M059J (cell line): Measurements from ENCODE around the gene MT2A. TPM values are rescaled to one million over a fixed set of nuclear protein-coding genes. Genes with fewer than 3 reads are reported as not detected.

Experiments used
- DNase-seq: peaks from one replicate; pipeline ENCODE4 v3.0.0-alpha.2; 2012; ENCODE audit warnings: low read depth
- total RNA-seq: library from RNA; depleted of rRNA; stranded (reverse); fragments of >200 nt; shearing (Covaris generic); gene quantifications from 2 replicates; pipeline ENCODE4 v1.2.3, GENCODE V29; 2014

Gene MT2A
- total RNA-seq, 1 experiment from 2014 or later = 535 TPM

DNA sequence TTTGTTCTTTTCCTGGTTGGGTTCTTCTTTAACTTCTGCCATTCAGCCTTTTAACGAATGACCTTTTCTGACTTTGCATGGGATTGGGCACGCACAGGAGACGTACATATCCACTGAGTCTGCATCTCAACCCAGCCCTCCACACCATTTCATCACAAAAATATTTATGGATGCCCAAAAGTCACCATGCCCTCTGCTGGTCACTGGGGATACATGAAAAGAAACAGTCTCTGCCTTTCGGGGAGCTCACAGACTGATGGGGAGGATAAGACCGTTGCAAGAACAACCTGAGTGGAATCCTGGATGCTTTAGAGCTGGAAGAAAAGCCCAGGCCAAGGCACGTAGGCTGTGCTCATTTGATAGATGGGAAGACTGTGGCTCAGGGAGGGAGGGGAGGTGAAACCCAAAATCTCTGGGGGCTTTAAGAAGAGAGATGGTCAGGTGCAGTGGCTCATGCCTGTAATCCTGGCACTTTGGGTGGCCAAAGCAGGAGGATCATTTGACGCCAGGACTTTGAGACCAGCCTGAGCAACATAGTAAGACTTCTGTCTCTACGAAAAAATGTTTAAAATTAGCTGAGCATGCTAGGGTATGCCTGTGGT is 7.9 kb upstream of the MT2A start:
- peak; percentile 72 for DNase-seq

- no peak for DNase-seq
Observed at GRCh38 chr16:56601325-56601724, 7.1 kb upstream of the MT2A start.

DNA sequence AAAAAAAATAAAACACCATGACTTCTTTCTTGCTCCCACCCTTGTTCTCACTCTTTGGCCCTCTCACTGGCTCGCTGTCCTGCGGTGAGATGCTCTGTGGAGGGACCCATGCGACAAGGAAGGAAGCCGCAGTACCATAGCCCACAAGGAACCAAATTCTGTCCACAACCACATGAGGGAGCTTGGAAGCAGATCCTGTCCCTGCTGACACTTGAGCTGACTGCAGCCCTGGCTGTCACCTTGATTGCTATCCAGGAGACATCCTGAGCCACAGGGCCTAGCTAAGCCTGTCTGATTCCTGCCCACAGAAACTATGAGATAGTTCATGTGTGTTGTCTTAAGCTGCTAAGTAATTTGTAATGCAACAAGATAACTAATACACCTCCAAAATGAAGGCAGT is 4.8 kb upstream of the MT2A start:
- DNase-seq = peak; percentile 75

DNA sequence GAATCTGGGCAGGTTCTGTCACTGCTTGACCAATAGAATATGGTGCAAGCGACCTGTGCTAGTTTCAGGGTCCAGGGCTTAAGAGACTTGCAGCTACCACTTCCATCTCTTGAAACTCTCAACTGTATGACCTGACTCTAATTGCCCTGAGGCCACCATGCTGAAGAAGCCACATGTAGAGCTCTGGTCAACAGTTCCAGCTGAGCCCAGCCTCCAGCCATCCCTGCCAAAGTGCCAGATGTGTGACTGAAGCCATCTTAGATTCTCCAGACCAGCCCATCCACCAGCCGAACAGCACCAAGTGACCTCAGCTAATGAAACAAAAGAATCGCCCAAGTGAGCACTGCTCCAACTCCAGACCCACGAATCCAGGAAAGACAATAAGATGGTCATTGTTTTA is 3.4 kb upstream of the MT2A start:
- peak; percentile 54 for DNase-seq

GRCh38 chr16:56605475-56605874 is 2.9 kb upstream of the MT2A start:
- DNase-seq = no peak

GRCh38 chr16:56606071-56606475 is 2.3 kb upstream of the MT2A start:
- DNase-seq = peak; percentile 94

DNA sequence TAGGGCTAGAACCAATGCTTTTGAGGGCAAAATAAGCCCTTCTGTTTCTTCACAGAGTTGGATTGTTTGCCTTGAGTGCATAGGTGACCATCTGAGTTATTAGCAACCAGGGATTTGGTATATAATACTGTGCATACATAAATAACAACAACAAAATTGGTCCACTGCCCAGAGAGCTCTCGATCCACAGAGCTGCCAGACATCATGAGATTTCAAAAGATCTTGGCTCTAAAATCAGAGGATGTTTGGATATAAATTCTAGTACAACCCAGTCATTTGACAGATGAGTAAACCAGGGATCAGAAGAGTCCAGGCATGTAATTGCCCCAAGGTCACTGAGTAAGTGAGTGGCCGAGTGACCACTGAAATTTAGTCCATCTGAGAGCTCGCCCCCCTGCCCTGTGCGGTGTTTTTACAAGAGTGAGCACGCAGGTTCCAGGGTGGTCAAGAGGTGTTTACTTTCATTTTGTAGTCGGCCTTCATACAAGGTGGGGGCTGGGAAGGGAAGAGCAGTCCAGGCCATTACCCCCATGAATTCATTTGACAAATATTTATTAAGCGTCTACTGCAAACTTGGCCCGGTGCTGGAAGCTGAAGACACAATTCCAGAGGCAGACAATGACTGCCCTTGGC is 1.8 kb upstream of the MT2A start:
- DNase-seq = peak; percentile 99

DNA sequence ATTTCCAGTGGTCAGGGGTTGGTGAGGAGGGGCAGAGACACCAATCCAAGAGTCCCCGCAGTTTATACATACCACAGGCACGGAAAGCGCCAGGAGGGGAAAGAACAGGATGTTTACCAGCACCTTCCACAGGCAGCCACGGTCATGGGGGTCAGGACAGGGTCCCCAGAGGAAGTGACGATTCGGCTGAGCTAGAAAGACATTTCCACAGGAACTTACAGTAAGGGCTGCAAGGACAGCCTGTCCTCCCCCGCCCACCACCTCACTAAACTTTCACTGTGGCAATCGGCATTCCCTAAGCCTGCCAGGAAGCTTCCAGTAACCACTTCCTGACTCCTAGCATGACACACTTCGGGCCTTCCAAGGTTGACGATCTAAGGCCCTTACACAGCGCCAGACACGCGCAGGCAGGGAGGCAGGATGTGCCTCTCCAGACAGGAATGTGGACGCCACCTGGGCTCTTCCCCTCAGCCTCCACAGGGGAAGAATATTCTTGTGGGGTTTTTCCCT is 1.2 kb upstream of the MT2A start:
- DNase-seq = peak; percentile 100

GRCh38 chr16:56607675-56608042 is 725 bp upstream of the MT2A start:
- no peak for DNase-seq

- DNase-seq = peak; percentile 53
Observed at GRCh38 chr16:56608876-56609462, 585 bp downstream of the MT2A start.

DNA sequence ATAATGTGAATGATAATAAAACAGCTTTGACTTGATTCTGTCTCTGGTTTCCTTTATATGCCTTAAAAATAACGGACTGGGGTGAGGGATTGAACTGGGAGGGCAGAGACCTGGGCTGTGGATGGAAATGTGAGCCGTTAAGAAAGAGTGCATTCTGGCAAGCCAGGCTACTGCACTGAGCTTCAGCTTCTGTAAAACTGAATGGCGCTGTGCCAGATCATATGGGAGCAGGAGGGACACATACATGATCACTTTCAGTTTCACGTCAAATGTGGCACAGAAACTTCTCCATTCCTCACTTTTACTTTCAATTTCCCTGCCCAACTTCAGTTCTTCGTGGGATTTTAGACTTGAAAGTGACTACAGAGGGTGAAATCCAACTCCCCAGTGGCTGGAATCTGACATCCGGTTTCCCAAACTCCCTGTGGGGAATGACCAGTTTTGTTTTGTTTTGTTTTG is 1.1 kb downstream of the MT2A start:
- peak; percentile 95 for DNase-seq

- peak; percentile 92 for DNase-seq
Observed at GRCh38 chr16:56610017-56610608, 1.7 kb downstream of the MT2A start.

GRCh38 chr16:56610609-56611111 is 2.3 kb downstream of the MT2A start:
- peak; percentile 56 for DNase-seq

DNA sequence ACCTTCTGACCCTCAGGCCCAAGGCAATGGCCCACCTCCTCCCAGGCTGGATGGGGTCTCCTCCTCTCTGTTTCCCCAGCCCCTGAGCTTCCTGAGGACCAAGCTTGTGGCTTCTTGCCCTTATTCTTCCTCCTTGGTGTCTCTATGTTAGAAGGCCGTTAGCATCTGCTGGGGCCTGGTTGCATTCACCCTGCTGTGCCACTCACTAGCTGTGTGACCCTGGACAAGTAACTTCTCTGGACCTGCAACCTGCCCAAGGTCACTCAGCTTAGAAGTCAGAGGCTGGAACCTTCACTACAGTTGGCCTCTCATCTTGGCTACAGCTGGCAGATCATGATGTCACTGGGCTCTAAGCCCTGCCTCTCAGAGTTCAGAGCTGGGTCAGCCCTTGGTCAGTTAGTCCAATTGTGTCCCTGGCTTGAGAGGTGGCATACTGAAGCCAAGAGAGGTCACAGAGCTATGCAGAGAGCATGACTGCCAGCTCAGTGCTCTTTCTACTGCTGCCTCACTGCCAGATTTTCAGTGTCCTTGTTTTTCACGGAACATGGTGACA is 3.0 kb downstream of the MT2A start:
- peak; percentile 92 for DNase-seq

- DNase-seq = peak; percentile 27
Observed at GRCh38 chr16:56613706-56614105, 5.3 kb downstream of the MT2A start.

GRCh38 chr16:56614549-56614991 is 6.2 kb downstream of the MT2A start:
- peak; percentile 94 for DNase-seq

- DNase-seq = peak; percentile 77
Observed at GRCh38 chr16:56615353-56615752, 7.0 kb downstream of the MT2A start.

- DNase-seq = no peak
Observed at GRCh38 chr16:56616608-56617211, 8.3 kb downstream of the MT2A start.

DNA sequence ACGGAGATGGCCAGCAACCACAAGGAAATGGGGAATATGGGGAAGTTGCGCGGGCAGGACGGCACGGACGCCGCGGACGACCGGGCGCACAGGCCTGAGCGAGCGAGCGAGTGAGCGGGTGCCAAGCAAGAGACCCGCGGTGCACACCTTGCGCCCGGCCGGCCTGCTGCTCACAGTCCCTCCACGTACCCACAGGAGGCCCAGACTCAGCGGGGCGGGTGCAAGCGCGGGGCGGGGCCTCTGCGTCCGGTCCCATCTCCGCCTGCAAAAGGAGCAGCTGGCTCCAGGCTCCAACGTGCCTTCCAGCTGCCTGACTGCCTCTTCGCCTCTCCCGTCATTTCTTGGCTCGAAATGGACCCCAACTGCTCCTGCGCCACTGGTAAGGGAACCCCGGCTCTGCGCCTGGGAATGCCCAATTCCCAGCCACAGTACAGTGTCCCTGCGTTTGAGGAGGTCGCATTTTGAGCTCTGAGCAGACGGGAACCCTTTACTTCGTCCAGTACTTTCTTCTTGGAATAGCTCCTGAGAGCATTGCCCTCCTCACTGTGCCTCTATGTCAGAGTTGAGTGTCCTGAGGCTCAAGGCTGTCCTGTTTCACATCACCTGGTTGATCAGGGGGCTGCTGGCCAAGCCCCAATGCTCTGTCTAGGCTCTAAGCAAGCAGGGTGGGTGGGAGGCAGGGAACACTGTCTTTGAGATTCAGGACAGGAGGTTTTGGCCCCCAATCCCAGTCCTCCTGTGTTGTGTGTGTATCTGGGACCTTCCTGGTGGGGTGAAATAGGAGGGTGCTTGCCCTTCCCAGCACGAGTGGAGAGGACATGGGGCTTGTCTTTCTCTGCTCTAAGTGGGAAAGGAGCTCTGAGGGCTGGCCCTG is 9.1 kb downstream of the MT2A start:
- no peak for DNase-seq

GRCh38 chr16:56618138-56618537 is 9.8 kb downstream of the MT2A start:
- DNase-seq = no peak
